SH-SY5Y (cell line): ENCODE data around the gene DTX4.

Source experiments
- GATA2 ChIP-seq: IDR thresholded peaks from 2 replicates; pipeline ENCODE4 v1.6.1; 2011; ENCODE audit warnings: mild to moderate bottlenecking, low read depth, low read length
- GATA3 ChIP-seq: IDR thresholded peaks from 2 replicates; pipeline ENCODE4 v1.6.1; 2011; ENCODE audit warnings: low read depth, mild to moderate bottlenecking, low read length, moderate library complexity

DNA sequence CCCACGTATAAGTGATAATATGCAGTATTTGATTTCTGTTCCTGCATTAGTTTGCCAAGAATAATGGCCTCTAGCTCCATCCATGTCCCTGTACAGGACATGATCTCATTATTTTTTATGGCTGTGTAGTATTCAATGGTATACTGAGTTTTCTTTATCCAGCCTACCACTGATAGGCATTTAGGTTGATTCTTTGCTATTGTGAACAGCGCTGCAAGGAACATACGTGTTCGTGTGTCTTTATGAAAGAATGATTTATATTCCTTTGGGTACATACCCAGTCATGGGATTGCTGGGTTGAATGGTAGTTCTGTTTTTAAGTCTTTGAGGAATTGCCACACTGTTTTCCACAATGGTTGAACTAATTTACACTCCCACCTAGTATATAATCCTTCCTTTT is 30.7 kb upstream of the DTX4 start:
- TF ChIP-seq GATA3 (no peak), GATA2 (no peak)
